Chondrocyte (in vitro differentiated cells): ENCODE data around the gene METTL16. TPM values are rescaled to one million over a fixed set of nuclear protein-coding genes. Genes with fewer than 3 reads are reported as not detected.
A peak's percentile ranks its signal among the peaks of the same experiment; 100 is the strongest.

ENCODE experiments used
- DNase-seq: peaks from one replicate; pipeline ENCODE4 v3.0.0; 2021; ENCODE audit warnings: mixed read lengths, low spot score
- H3K27ac Mint-ChIP-seq: one replicate; pipeline ENCODE4 v1.8.0; 2021; ENCODE audit warnings: mild to moderate bottlenecking, moderate library complexity, mixed read lengths; ENCODE audit not compliant: unreplicated experiment
- H3K27me3 Mint-ChIP-seq: 2 replicates; pipeline ENCODE4 v1.8.0; 2021; ENCODE audit warnings: low read depth, mixed read lengths
- H3K36me3 Mint-ChIP-seq: 2 replicates; pipeline ENCODE4 v1.8.0; 2021; ENCODE audit warnings: low read depth, mixed read lengths
- H3K4me1 Mint-ChIP-seq: 2 replicates; pipeline ENCODE4 v1.8.0; 2021; ENCODE audit warnings: low read depth, mild to moderate bottlenecking, mixed read lengths
- H3K4me3 Mint-ChIP-seq: one replicate; pipeline ENCODE4 v1.8.0; 2021; ENCODE audit warnings: mild to moderate bottlenecking, moderate library complexity, mixed read lengths; ENCODE audit not compliant: unreplicated experiment
- H3K9me3 Mint-ChIP-seq: 2 replicates; pipeline ENCODE4 v1.8.0; 2021; ENCODE audit warnings: low read depth, mixed read lengths
- total RNA-seq: library from RNA; stranded (reverse); gene quantifications from 3 replicates; pipeline ENCODE4 v1.2.1, GENCODE V29; 2021
- TF ChIP-seq, protein P1 (sequence below): fragments of 200-600 bp; sonication (generic); IDR thresholded peaks from 2 replicates; pipeline ENCODE4 v1.5.0; 2021; ENCODE audit warnings: antibody characterized with exemption, mild to moderate bottlenecking, moderate library complexity

The METTL16 gene
- total RNA-seq, 1 donor from 2014 or later = 21.2 TPM

DNA sequence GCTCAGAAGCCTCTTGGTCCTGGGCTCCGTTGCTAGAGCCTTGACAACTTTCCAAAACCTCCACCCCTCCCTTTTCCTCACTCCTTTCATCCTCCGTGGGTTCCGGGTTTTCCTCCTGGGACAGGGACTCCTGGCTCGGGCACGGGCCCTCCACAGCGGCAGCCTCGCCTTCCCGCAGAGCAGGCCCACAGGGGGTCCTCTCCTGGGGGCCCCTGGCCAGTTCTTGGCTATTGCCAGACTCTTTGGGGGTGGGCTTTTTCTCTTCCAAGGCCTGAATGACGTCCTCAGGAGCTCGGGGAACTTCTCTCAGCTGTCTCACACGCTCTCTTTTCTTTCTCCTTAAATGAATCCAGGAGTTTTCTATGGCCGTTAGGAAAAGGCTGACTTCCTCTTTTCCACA lies 91.5 kb downstream of the METTL16 start:
- DNase-seq = no peak
- Mint-ChIP-seq H3K9me3 (no peaks in the 10 kb centered on the region), H3K4me1 (peaks cover 28% of the 10 kb centered on the region), H3K4me3 (no peak overlapping the region), H3K27ac (no peak overlapping the region), H3K27me3 (no peaks in the 10 kb centered on the region), H3K36me3 (peaks cover 4% of the 10 kb centered on the region)
- TF ChIP-seq, protein P1, sequence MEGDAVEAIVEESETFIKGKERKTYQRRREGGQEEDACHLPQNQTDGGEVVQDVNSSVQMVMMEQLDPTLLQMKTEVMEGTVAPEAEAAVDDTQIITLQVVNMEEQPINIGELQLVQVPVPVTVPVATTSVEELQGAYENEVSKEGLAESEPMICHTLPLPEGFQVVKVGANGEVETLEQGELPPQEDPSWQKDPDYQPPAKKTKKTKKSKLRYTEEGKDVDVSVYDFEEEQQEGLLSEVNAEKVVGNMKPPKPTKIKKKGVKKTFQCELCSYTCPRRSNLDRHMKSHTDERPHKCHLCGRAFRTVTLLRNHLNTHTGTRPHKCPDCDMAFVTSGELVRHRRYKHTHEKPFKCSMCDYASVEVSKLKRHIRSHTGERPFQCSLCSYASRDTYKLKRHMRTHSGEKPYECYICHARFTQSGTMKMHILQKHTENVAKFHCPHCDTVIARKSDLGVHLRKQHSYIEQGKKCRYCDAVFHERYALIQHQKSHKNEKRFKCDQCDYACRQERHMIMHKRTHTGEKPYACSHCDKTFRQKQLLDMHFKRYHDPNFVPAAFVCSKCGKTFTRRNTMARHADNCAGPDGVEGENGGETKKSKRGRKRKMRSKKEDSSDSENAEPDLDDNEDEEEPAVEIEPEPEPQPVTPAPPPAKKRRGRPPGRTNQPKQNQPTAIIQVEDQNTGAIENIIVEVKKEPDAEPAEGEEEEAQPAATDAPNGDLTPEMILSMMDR = no peak

DNA sequence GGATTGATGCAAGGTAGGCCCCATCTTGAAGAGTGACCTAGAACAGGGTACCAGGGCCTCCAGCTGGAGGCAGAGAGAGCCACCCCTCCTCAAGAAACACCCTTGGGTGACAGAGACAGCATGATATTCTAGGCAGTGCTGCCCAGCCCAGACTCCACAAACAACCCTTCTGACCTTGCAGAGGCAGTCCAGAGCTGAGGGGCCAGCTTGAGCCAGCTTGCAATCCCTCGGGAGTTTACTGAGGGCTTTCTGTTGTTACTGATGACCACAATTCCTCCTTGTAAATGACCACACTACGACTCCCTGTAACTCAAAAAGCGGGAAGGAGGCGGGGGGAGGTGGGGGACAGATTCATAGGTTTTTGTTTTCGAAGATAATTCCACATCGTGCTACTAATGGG lies 92.2 kb downstream of the METTL16 start:
- peaks cover 28% of the 10 kb centered on the region for H3K4me1 Mint-ChIP-seq
- DNase-seq = no peak
- peaks cover 4% of the 10 kb centered on the region for H3K36me3 Mint-ChIP-seq
- no peaks in the 10 kb centered on the region for H3K27me3 Mint-ChIP-seq
- H3K4me3 Mint-ChIP-seq = no peak overlapping the region
- TF ChIP-seq, protein P1 = no peak
- H3K27ac Mint-ChIP-seq = no peak overlapping the region
- no peaks in the 10 kb centered on the region for H3K9me3 Mint-ChIP-seq

DNA sequence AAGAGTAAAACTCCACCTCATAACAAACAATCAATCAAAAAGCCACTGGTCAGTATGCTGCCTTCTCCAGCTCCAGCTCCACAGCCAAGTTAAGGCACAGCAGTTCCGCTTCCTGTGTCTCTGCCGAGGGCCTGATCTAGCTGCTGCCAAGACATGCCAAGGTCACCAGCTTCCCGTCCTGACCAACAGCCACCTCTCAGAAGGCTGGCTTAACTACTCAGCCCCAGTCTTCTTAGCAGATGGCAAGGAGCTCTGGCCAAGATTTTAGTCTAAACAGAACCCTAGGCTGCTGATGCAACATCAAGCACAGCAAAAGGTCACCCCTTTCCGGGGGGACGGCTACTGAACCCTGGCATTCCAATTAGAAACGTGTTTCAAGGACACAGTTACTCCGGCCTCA lies 93.1 kb downstream of the METTL16 start:
- no peak overlapping the region for H3K4me3 Mint-ChIP-seq
- peaks cover 7% of the 10 kb centered on the region for H3K36me3 Mint-ChIP-seq
- no peak for DNase-seq
- H3K4me1 Mint-ChIP-seq = peaks cover 30% of the 10 kb centered on the region
- TF ChIP-seq, protein P1 = no peak
- no peaks in the 10 kb centered on the region for H3K27me3 Mint-ChIP-seq
- H3K27ac Mint-ChIP-seq = peak overlapping the region; percentile 78
- no peaks in the 10 kb centered on the region for H3K9me3 Mint-ChIP-seq

DNA sequence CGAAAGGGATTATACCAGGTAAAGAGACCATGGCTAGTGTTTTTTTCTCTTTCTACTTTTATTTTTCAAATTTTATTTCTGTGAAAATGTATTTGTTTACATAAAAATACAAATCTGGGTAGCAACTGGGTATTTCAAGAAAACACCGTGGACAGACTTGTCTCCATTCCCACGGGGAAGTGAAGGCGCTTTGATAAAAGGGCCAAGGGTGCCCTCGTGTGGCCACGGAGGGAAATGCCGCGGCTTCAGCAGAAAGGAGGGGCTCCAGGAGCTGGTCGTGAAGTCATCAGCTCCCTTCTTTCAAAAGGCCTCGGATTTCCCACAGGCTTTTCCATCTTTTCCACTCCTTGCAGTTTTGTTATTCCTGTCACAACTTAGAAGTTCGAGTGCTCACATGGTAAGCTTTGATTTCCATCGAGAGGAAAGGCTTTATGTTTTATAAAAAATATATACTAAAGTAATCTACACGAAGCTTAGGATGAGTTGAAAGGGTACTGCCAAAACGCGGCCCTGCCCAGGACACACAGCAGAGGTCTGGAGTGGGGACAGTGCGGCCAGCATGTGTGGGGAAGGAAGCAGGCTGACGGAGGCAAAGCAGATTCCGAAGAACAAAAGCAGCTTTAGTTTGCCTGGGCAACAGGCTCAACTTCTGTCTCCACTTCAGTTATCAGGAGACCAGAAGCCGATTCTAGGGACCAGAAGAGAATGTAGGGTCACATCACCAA lies 95.5 kb downstream of the METTL16 start:
- TF ChIP-seq, protein P1 = peak; percentile 98
- no peaks in the 10 kb centered on the region for H3K9me3 Mint-ChIP-seq
- H3K27ac Mint-ChIP-seq = peak overlapping the region; percentile 82
- peaks cover 7% of the 10 kb centered on the region for H3K36me3 Mint-ChIP-seq
- no peak overlapping the region for H3K4me3 Mint-ChIP-seq
- peak; percentile 71 for DNase-seq
- peaks cover 44% of the 10 kb centered on the region for H3K4me1 Mint-ChIP-seq
- no peaks in the 10 kb centered on the region for H3K27me3 Mint-ChIP-seq

DNA sequence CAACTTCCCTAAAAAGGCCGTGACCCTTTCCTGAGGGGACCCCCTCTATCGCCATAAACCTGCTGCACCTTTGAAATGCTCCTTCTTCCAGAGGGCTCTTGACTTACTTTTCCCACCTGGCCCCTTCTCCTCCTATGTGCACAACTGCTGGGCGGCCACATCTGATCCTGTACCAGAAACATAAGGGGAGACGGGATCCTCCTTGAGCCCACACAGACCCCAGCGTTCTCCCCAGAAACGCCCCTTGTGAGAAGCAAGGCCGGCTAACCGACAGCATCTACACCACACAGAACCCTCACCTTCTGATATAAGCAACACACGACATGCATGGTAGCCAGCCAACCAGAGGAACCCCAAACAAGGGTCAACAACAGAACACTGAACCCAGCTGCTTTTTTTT lies 96.6 kb downstream of the METTL16 start:
- peaks cover 6% of the 10 kb centered on the region for H3K36me3 Mint-ChIP-seq
- TF ChIP-seq, protein P1 = no peak
- H3K9me3 Mint-ChIP-seq = no peaks in the 10 kb centered on the region
- no peak overlapping the region for H3K4me3 Mint-ChIP-seq
- H3K4me1 Mint-ChIP-seq = peaks cover 44% of the 10 kb centered on the region
- H3K27me3 Mint-ChIP-seq = no peaks in the 10 kb centered on the region
- peak; percentile 52 for DNase-seq
- H3K27ac Mint-ChIP-seq = peak overlapping the region; percentile 17
